K562 (cell line): ENCODE results near the gene OR7A17. TPM values are rescaled to one million over a fixed set of nuclear protein-coding genes. Genes with fewer than 3 reads are reported as not detected.

ENCODE experiments used
- C11orf30 ChIP-seq: fragments of 450-650 bp; IDR thresholded peaks from 2 replicates; pipeline ENCODE4 v1.6.1; 2016; ENCODE audit warnings: low read depth, mild to moderate bottlenecking
- CBFA2T2 ChIP-seq: fragments of 450-650 bp; conservative IDR thresholded peaks from 2 replicates; pipeline ENCODE4 v1.6.1; 2017; ENCODE audit warnings: mild to moderate bottlenecking
- DMBX1 ChIP-seq: fragments of 250-450 bp; sonication (Bioruptor Pico); IDR thresholded peaks from 2 replicates; pipeline ENCODE4 v1.8.0; 2022; ENCODE audit warnings: inconsistent platforms, mild to moderate bottlenecking, moderate library complexity, borderline replicate concordance
- DPF2 ChIP-seq: fragments of 450-650 bp; IDR thresholded peaks from 2 replicates; pipeline ENCODE4 v1.6.1; 2016
- FOSL1 ChIP-seq: fragments of 200-800 bp; sonication (Bioruptor generic); conservative IDR thresholded peaks from 2 replicates; pipeline ENCODE4 v1.6.1; 2016; ENCODE audit warnings: missing genetic modification characterization, missing compliant biosample characterization
- HEY1 ChIP-seq: fragments of 250-450 bp; sonication (Bioruptor Pico); IDR thresholded peaks from 2 replicates; pipeline ENCODE4 v1.5.0; 2020; ENCODE audit warnings: mild to moderate bottlenecking, moderate library complexity, borderline replicate concordance
- KLF16 ChIP-seq: IDR thresholded peaks from 2 replicates; pipeline ENCODE4 v1.6.1; 2016; ENCODE audit warnings: antibody characterized with exemption
- LEF1 ChIP-seq: fragments of 450-650 bp; IDR thresholded peaks from 2 replicates; pipeline ENCODE4 v1.6.1; 2016; ENCODE audit warnings: mild to moderate bottlenecking
- MAFF ChIP-seq: IDR thresholded peaks from 2 replicates; pipeline ENCODE4 v1.6.1; 2012; ENCODE audit warnings: low read length, improper control_type of control experiment
- MTA3 ChIP-seq: fragments of 450-650 bp; formaldehyde crosslinking; IDR thresholded peaks from 2 replicates; pipeline ENCODE4 v1.6.1; 2017; ENCODE audit warnings: mild to moderate bottlenecking, borderline replicate concordance
- OTX1 ChIP-seq: fragments of 450-650 bp; formaldehyde crosslinking; IDR thresholded peaks from 2 replicates; pipeline ENCODE4 v1.4.0; 2022; ENCODE audit warnings: mild to moderate bottlenecking
- RBM25 ChIP-seq: fragments of 200-400 bp; formaldehyde crosslinking; IDR thresholded peaks from 2 replicates; pipeline ENCODE4 v1.6.1; 2018; ENCODE audit warnings: low read length, low read depth, moderate library complexity; ENCODE audit not compliant: severe bottlenecking
- STAT5A ChIP-seq: IDR thresholded peaks from 2 replicates; pipeline ENCODE4 v1.6.1; 2012; ENCODE audit warnings: low read length, inconsistent platforms, borderline replicate concordance
- ZNF644 ChIP-seq: fragments of 200-800 bp; sonication (Bioruptor generic); IDR thresholded peaks from 2 replicates; pipeline ENCODE4 v1.6.1; 2016; ENCODE audit warnings: low read depth, missing genetic modification characterization, missing compliant biosample characterization
- polyA plus RNA-seq, 8 experiments: library from polyadenylated mRNA; depleted of rRNA in 4 of 8; stranded (reverse) in 5 of 8; unstranded in 3 of 8; fragments of >200 nt; fragmentation: Nextera tagmentation in 2 of 8; fragmentation: Illumina TruSeq in 1 of 8; extraction: Ambion mirVana in 2 of 8; extraction: Trizol in 1 of 8; gene quantifications; 2 replicates each; pipeline versions ENCODE4 v1.2.1 to v1.2.3, GENCODE V29; 2011 to 2014; ENCODE audit warnings: inconsistent platforms in 1 of 8, missing spikeins in 1 of 8
- total RNA-seq, 7 experiments: library from RNA; depleted of rRNA in 6 of 7; stranded (reverse); fragments of >200 nt in 6 of 7; fragmentation: Illumina TruSeq in 2 of 7; extraction: Trizol in 2 of 7; gene quantifications; 2 replicates each; pipeline versions ENCODE4 v1.2.1 to v1.2.3, GENCODE V29; 2011 to 2021; ENCODE audit warnings: low replicate concordance in 1 of 7
- TF ChIP-seq, protein P1 (sequence below): sonication (generic); formaldehyde crosslinking; IDR thresholded peaks from 2 replicates; pipeline ENCODE4 v1.8.0; 2022; ENCODE audit warnings: missing genetic modification reagents, mild to moderate bottlenecking, borderline replicate concordance
- TF ChIP-seq, protein P2 (sequence below): fragments of 150-350 bp; IDR thresholded peaks from 2 replicates; pipeline ENCODE4 v1.6.1; 2014; ENCODE audit warnings: low read depth, mild to moderate bottlenecking, low read length, borderline replicate concordance
- TF ChIP-seq, protein P3 (sequence below): sonication (generic); IDR thresholded peaks from 2 replicates; pipeline ENCODE4 v1.6.1; 2016
- TF ChIP-seq, protein P4 (sequence below): fragments of 250-450 bp; sonication (Bioruptor Pico); IDR thresholded peaks from 2 replicates; pipeline ENCODE4 v1.9.0; 2021; ENCODE audit warnings: mild to moderate bottlenecking, inconsistent platforms

OR7A17 gene
- total and polyA plus RNA-seq, 9 of the 15 experiments (the other 6 are each of a cell fraction or from before 2014, with no cell fraction given): not detected

DNA sequence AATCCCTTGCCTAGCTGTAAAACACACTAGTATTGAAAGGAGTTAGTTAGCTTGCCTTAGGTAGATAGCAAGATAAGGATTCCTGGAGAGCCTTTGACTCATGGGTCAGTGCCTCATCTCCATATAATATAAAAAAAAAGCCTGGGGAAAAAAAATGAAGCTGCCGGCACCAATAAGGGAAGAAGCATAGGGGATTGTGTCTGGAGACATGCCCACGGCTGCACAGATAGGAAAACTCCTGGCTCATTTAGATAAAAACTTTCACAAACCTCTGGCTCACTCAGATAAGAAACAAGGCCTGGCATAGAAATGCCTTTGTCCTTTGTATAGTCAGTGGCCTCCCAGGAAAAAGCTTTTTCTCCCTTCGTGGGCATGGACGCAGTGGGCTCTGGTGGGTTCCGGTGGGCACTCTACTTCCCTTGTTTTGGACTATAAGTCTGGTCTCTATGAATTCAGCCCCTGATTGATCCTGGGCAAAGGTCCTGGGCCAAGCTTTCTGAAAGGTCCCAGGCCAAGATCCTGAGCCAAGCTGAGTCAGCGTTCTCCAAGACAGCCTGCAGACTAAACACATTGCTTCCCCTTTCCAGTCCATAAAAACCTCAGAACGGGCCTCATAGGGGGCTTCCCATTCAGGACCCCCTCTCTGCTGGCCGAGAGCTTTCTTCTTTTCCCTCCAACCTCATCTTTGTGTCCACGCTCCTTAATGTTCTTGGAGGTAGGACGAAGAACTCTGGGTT lies 4.9 kb upstream of the OR7A17 start (continued):
- TF ChIP-seq, protein P1, sequence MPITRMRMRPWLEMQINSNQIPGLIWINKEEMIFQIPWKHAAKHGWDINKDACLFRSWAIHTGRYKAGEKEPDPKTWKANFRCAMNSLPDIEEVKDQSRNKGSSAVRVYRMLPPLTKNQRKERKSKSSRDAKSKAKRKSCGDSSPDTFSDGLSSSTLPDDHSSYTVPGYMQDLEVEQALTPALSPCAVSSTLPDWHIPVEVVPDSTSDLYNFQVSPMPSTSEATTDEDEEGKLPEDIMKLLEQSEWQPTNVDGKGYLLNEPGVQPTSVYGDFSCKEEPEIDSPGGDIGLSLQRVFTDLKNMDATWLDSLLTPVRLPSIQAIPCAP (CRISPR knock-in tag): no peak
- TF ChIP-seq MTA3: 0 out of 2 replicates have a peak, but pooled peaks have one; percentile 35
- peak; percentile 31; the same call in 1 of the 2 replicates for TF ChIP-seq LEF1
- peak; percentile 53; the same call in 1 of the 2 replicates for TF ChIP-seq HEY1
- peak; percentile 91 for TF ChIP-seq KLF16
- TF ChIP-seq DPF2: peak; percentile 91
- peak; percentile 33; the same call in 1 of the 2 replicates for TF ChIP-seq STAT5A
- TF ChIP-seq FOSL1 (tag): peak; percentile 93
- peak; percentile 67 for TF ChIP-seq DMBX1 (CRISPR knock-in tag)
- no peak for TF ChIP-seq RBM25
- TF ChIP-seq, protein P2, sequence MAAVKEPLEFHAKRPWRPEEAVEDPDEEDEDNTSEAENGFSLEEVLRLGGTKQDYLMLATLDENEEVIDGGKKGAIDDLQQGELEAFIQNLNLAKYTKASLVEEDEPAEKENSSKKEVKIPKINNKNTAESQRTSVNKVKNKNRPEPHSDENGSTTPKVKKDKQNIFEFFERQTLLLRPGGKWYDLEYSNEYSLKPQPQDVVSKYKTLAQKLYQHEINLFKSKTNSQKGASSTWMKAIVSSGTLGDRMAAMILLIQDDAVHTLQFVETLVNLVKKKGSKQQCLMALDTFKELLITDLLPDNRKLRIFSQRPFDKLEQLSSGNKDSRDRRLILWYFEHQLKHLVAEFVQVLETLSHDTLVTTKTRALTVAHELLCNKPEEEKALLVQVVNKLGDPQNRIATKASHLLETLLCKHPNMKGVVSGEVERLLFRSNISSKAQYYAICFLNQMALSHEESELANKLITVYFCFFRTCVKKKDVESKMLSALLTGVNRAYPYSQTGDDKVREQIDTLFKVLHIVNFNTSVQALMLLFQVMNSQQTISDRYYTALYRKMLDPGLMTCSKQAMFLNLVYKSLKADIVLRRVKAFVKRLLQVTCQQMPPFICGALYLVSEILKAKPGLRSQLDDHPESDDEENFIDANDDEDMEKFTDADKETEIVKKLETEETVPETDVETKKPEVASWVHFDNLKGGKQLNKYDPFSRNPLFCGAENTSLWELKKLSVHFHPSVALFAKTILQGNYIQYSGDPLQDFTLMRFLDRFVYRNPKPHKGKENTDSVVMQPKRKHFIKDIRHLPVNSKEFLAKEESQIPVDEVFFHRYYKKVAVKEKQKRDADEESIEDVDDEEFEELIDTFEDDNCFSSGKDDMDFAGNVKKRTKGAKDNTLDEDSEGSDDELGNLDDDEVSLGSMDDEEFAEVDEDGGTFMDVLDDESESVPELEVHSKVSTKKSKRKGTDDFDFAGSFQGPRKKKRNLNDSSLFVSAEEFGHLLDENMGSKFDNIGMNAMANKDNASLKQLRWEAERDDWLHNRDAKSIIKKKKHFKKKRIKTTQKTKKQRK: no peak
- TF ChIP-seq, protein P3, sequence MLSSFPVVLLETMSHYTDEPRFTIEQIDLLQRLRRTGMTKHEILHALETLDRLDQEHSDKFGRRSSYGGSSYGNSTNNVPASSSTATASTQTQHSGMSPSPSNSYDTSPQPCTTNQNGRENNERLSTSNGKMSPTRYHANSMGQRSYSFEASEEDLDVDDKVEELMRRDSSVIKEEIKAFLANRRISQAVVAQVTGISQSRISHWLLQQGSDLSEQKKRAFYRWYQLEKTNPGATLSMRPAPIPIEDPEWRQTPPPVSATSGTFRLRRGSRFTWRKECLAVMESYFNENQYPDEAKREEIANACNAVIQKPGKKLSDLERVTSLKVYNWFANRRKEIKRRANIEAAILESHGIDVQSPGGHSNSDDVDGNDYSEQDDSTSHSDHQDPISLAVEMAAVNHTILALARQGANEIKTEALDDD: peak; percentile 78
- TF ChIP-seq CBFA2T2: peak; percentile 90
- peak; percentile 96 for TF ChIP-seq MAFF
- TF ChIP-seq, protein P4, sequence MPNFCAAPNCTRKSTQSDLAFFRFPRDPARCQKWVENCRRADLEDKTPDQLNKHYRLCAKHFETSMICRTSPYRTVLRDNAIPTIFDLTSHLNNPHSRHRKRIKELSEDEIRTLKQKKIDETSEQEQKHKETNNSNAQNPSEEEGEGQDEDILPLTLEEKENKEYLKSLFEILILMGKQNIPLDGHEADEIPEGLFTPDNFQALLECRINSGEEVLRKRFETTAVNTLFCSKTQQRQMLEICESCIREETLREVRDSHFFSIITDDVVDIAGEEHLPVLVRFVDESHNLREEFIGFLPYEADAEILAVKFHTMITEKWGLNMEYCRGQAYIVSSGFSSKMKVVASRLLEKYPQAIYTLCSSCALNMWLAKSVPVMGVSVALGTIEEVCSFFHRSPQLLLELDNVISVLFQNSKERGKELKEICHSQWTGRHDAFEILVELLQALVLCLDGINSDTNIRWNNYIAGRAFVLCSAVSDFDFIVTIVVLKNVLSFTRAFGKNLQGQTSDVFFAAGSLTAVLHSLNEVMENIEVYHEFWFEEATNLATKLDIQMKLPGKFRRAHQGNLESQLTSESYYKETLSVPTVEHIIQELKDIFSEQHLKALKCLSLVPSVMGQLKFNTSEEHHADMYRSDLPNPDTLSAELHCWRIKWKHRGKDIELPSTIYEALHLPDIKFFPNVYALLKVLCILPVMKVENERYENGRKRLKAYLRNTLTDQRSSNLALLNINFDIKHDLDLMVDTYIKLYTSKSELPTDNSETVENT (CRISPR knock-in tag): no peak
- 0 out of 2 replicates have a peak, but pooled peaks have one; percentile 43 for TF ChIP-seq OTX1 (CRISPR knock-in tag)
- peak; percentile 99 for TF ChIP-seq C11orf30
- peak; percentile 76; the same call in 1 of the 2 replicates for TF ChIP-seq ZNF644 (tag)
